ENCODE measurements around the gene TSC22D1.

Gene TSC22D1

DNA sequence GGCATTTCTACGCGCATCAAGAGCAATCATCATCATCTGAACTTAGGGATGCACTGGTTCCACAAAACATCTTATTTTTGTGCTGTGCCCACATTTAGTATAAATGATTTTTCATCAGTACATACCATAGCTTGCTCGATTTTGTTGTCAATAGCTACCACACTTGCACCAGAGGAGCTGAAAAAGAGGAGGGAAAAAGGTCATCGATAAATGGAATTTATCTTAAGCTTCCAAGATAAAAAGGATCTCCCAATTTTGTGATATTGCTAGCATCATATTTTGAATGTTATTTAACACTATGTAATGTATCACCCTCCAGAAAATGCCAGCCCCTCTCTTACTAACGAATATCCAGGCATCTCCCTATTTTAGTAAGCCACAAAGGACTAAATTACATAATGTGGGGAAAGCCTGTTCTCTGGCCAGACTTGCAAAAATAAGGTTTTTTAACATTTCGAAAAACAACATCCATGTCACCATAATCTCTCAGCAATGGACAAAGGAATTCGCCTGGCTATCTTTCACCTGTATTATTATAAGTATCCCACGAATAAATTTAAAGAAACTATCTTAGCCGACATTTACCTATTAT, 140.1 kb downstream of the TSC22D1 start:
- H4K5ac ChIP-seq (ENCODE audit: low read length) = no peak overlapping the region
- no peak for DNase-seq
- H3K4me3 ChIP-seq (ENCODE audit: low read length) = peak overlapping the region; percentile 92
- no CpG with 5 or more reads among the region's 9 CpGs for WGBS (ENCODE audit: extremely low coverage, insufficient coverage, low lambda C conversion rate)
- no peak overlapping the region for H3K23ac ChIP-seq (ENCODE audit: low read length)
- no peak overlapping the region for H4K8ac ChIP-seq (ENCODE audit: low read depth, low read length)
- no peaks in the 10 kb centered on the region for H3K27me3 ChIP-seq (ENCODE audit: insufficient read depth, low read length, poor library complexity)
- H3K79me2 ChIP-seq (ENCODE audit: control insufficient read depth, insufficient read depth, low read length) = peaks cover 18% of the 10 kb centered on the region
- H2BK120ac ChIP-seq (ENCODE audit: low read depth, low read length) = no peak overlapping the region
- H3K56ac ChIP-seq (ENCODE audit: low read length) = peak overlapping the region; percentile 90
- H3K27ac ChIP-seq (ENCODE audit: low read depth, low read length) = peak overlapping the region; percentile 93
- H2BK15ac ChIP-seq (replicated peaks; ENCODE audit: low read depth) = no peak overlapping the region
- H2AK5ac ChIP-seq (ENCODE audit: low read length) = no peak overlapping the region
- H3K4ac ChIP-seq (ENCODE audit: low read depth, low read length) = peak overlapping the region; percentile 100
- peak overlapping the region; percentile 38 for H3K4me2 ChIP-seq (ENCODE audit: low read length)
- H3K18ac ChIP-seq (ENCODE audit: low read length) = peak overlapping the region; percentile 99
- H3K79me1 ChIP-seq (ENCODE audit: low read length) = peaks cover 10% of the 10 kb centered on the region
- peak overlapping the region; percentile 59 for H2BK5ac ChIP-seq (ENCODE audit: low read length)
- H3K9ac ChIP-seq (ENCODE audit: low read length) = peak overlapping the region; percentile 96
- H3K4me1 ChIP-seq (ENCODE audit: control insufficient read depth, low read depth, low read length) = peaks cover 2% of the 10 kb centered on the region
- peaks cover 5% of the 10 kb centered on the region for H3K36me3 ChIP-seq (ENCODE audit: control insufficient read depth, insufficient read depth, low read length)

DNA sequence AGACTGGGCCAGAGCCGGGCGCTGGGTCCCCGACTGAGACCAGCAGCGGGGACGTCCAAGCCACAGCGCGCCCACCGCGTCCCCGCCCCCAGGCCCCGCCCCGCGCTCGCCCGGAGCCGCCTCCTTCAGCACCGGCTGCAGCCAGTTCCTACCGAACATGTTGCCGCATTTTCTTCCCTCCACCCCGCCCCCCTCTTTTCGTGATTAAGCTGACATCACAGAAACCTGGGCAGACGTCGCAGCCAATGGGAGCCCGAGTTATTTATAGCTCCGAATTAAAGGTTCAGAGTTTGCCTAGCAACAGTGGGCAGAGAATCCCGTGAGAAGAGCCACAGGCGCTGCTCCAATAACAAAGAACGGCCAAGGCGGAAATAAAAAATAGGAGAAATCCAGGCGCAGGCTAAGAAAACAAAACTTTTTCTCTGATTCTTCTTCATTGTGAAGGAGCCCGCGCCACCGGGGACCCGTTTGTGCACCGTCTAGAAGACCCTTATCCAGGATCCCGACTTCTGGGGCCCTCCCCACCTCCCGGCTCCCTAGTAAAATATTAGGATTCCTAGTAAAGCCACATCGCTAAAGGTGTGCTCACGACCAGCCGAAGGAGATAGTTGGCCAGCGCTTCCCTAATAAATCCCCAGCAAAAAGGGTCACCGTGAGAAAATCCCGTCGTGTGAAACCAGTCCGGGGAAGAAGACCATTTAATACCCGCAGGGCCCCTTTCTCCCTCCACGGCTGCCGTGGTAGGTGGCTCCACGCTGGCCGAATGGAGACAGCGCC, 140.8 kb downstream of the TSC22D1 start:
- H2AK5ac ChIP-seq (ENCODE audit: low read length) = no peak overlapping the region
- peaks cover 5% of the 10 kb centered on the region for H3K36me3 ChIP-seq (ENCODE audit: control insufficient read depth, insufficient read depth, low read length)
- H3K79me2 ChIP-seq (ENCODE audit: control insufficient read depth, insufficient read depth, low read length) = peaks cover 18% of the 10 kb centered on the region
- no peak overlapping the region for H4K5ac ChIP-seq (ENCODE audit: low read length)
- peak overlapping the region; percentile 38 for H2BK15ac ChIP-seq (replicated peaks; ENCODE audit: low read depth)
- peak overlapping the region; percentile 99 for H3K18ac ChIP-seq (ENCODE audit: low read length)
- peaks cover 10% of the 10 kb centered on the region for H3K79me1 ChIP-seq (ENCODE audit: low read length)
- peak overlapping the region; percentile 91 for H4K8ac ChIP-seq (ENCODE audit: low read depth, low read length)
- H3K56ac ChIP-seq (ENCODE audit: low read length) = peak overlapping the region; percentile 90
- peaks cover 2% of the 10 kb centered on the region for H3K4me1 ChIP-seq (ENCODE audit: control insufficient read depth, low read depth, low read length)
- H3K4ac ChIP-seq (ENCODE audit: low read depth, low read length) = peak overlapping the region; percentile 100
- H3K27ac ChIP-seq (ENCODE audit: low read depth, low read length) = peak overlapping the region; percentile 93
- peak overlapping the region; percentile 96 for H3K9ac ChIP-seq (ENCODE audit: low read length)
- peak overlapping the region; percentile 59 for H2BK5ac ChIP-seq (ENCODE audit: low read length)
- no peaks in the 10 kb centered on the region for H3K27me3 ChIP-seq (ENCODE audit: insufficient read depth, low read length, poor library complexity)
- H3K23ac ChIP-seq (ENCODE audit: low read length) = no peak overlapping the region
- H2BK120ac ChIP-seq (ENCODE audit: low read depth, low read length) = peak overlapping the region; percentile 99
- H3K4me2 ChIP-seq (ENCODE audit: low read length) = peak overlapping the region; percentile 59
- peak overlapping the region; percentile 92 for H3K4me3 ChIP-seq (ENCODE audit: low read length)
- WGBS (ENCODE audit: extremely low coverage, insufficient coverage, low lambda C conversion rate) = no CpG with 5 or more reads among the region's 51 CpGs
- peak; percentile 100 for DNase-seq

DNA sequence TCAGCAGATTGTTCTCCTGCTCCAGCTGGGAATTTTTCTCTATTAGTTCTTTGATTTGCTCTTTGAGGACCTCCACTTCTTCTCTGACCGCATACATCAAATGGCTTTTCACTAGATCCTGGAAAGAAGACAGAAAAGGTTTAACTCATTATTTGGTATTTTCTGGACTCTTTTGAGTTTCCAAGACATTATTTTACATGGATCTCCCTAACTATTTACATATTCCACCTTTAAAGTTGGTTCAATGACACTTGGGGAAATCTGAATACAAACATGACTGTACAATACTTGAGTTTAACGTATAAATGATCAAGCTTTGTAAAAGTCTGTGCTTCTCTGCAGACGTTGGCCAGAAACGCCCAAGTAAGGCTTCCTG, 141.4 kb downstream of the TSC22D1 start:
- peaks cover 2% of the 10 kb centered on the region for H3K4me1 ChIP-seq (ENCODE audit: control insufficient read depth, low read depth, low read length)
- peak overlapping the region; percentile 36 for H3K4me3 ChIP-seq (ENCODE audit: low read length)
- peaks cover 5% of the 10 kb centered on the region for H3K36me3 ChIP-seq (ENCODE audit: control insufficient read depth, insufficient read depth, low read length)
- no peak overlapping the region for H3K4ac ChIP-seq (ENCODE audit: low read depth, low read length)
- H3K27me3 ChIP-seq (ENCODE audit: insufficient read depth, low read length, poor library complexity) = no peaks in the 10 kb centered on the region
- H3K4me2 ChIP-seq (ENCODE audit: low read length) = peak overlapping the region; percentile 59
- no peak overlapping the region for H2BK15ac ChIP-seq (replicated peaks; ENCODE audit: low read depth)
- no peak overlapping the region for H3K23ac ChIP-seq (ENCODE audit: low read length)
- peak overlapping the region; percentile 75 for H3K18ac ChIP-seq (ENCODE audit: low read length)
- H3K79me2 ChIP-seq (ENCODE audit: control insufficient read depth, insufficient read depth, low read length) = peaks cover 18% of the 10 kb centered on the region
- no peak overlapping the region for H2AK5ac ChIP-seq (ENCODE audit: low read length)
- peak overlapping the region; percentile 68 for H3K56ac ChIP-seq (ENCODE audit: low read length)
- H3K27ac ChIP-seq (ENCODE audit: low read depth, low read length) = no peak overlapping the region
- peak overlapping the region; percentile 75 for H3K9ac ChIP-seq (ENCODE audit: low read length)
- no peak overlapping the region for H4K5ac ChIP-seq (ENCODE audit: low read length)
- H3K79me1 ChIP-seq (ENCODE audit: low read length) = peaks cover 10% of the 10 kb centered on the region
- no peak overlapping the region for H4K8ac ChIP-seq (ENCODE audit: low read depth, low read length)
- H2BK5ac ChIP-seq (ENCODE audit: low read length) = no peak overlapping the region
- no peak overlapping the region for H2BK120ac ChIP-seq (ENCODE audit: low read depth, low read length)
- WGBS (ENCODE audit: extremely low coverage, insufficient coverage, low lambda C conversion rate) = no CpG with 5 or more reads among the region's 4 CpGs
- DNase-seq = no peak

DNA sequence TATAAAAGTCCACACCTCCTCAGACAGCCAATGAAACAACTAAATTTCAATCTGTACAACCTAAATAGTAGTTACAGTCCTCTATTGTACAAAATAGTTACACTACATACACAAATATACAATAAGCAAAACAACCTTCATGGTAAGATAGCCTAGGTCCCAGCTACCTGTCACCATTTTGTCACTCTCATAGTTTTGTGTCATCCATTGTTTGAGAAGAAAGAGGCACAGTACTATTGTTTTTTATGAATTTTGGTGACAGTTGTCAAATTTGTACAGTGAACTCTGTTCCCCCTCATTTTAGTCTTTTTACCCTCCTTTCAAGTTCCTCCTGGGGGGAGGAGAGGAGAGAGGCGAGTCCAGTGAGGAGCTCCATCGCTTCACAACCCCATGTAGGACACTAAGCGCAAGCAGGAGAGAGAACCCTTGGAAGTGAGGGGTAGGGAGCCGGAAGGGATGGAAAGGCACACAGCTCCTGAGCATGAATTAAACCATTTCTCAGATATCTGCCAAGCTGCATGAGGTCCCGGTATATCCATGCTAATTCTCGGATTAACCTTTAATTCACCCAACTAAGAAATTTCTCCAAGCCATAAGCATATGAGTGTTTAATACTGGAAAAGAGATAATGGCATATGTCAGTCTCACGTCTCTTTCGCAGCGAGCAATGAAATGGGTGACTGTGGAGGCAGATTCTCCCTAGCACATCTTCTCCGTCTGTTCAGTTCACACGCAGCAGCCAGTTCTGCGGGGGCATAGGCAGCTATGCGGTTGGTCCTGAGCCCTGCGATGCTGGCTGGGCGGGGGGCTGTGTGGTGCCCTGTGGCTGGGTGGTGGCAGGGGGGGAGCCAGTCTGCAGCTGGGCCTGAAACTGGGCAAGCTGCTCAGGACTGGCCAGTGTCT, 142.0 kb downstream of the TSC22D1 start:
- Histone ChIP-seq H2BK120ac (ENCODE audit: low read depth, low read length) (no peak overlapping the region), H3K27ac (ENCODE audit: low read depth, low read length) (no peak overlapping the region), H2AK5ac (ENCODE audit: low read length) (no peak overlapping the region), H2BK15ac (replicated peaks; ENCODE audit: low read depth) (no peak overlapping the region), H3K4me3 (ENCODE audit: low read length) (no peak overlapping the region), H3K4me1 (ENCODE audit: control insufficient read depth, low read depth, low read length) (peaks cover 2% of the 10 kb centered on the region), H3K9ac (ENCODE audit: low read length) (peak overlapping the region; percentile 75), H2BK5ac (ENCODE audit: low read length) (no peak overlapping the region), H3K79me2 (ENCODE audit: control insufficient read depth, insufficient read depth, low read length) (peaks cover 18% of the 10 kb centered on the region), H3K56ac (ENCODE audit: low read length) (peak overlapping the region; percentile 63), H3K79me1 (ENCODE audit: low read length) (peaks cover 10% of the 10 kb centered on the region), H3K18ac (ENCODE audit: low read length) (no peak overlapping the region), H3K27me3 (ENCODE audit: insufficient read depth, low read length, poor library complexity) (no peaks in the 10 kb centered on the region), H3K4me2 (ENCODE audit: low read length) (peak overlapping the region; percentile 13), H4K5ac (ENCODE audit: low read length) (no peak overlapping the region), H3K23ac (ENCODE audit: low read length) (no peak overlapping the region), H4K8ac (ENCODE audit: low read depth, low read length) (no peak overlapping the region), H3K36me3 (ENCODE audit: control insufficient read depth, insufficient read depth, low read length) (peaks cover 5% of the 10 kb centered on the region), H3K4ac (ENCODE audit: low read depth, low read length) (no peak overlapping the region)
- DNase-seq = no peak
- WGBS (ENCODE audit: extremely low coverage, insufficient coverage, low lambda C conversion rate) = no CpG with 5 or more reads among the region's 15 CpGs

DNA sequence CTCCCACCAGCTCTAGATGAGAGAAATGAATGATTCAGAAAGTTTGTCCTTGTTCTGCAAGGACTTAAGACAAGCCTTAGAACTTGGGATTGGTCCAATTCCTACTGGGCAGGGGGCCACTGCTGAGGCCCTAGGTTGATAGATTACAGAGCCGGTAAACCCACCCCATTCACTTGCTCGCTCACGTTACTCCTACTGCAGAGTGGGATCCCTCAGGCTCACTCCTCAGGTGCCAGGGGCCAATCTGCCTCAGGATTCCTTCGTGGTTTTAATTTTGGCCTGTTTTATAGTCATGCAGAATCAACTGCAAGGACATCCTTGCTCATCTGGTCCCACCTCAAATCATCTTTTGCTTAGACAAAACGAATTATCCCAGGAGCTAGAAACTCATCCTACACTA, 143.5 kb downstream of the TSC22D1 start:
- no peak overlapping the region for H3K56ac ChIP-seq (ENCODE audit: low read length)
- H2BK15ac ChIP-seq (replicated peaks; ENCODE audit: low read depth) = no peak overlapping the region
- H4K8ac ChIP-seq (ENCODE audit: low read depth, low read length) = no peak overlapping the region
- H2BK5ac ChIP-seq (ENCODE audit: low read length) = no peak overlapping the region
- H3K4me3 ChIP-seq (ENCODE audit: low read length) = no peak overlapping the region
- no peak overlapping the region for H3K4me2 ChIP-seq (ENCODE audit: low read length)
- peaks cover 2% of the 10 kb centered on the region for H3K4me1 ChIP-seq (ENCODE audit: control insufficient read depth, low read depth, low read length)
- peaks cover 5% of the 10 kb centered on the region for H3K36me3 ChIP-seq (ENCODE audit: control insufficient read depth, insufficient read depth, low read length)
- no peak overlapping the region for H3K27ac ChIP-seq (ENCODE audit: low read depth, low read length)
- no peak overlapping the region for H2BK120ac ChIP-seq (ENCODE audit: low read depth, low read length)
- no peak overlapping the region for H4K5ac ChIP-seq (ENCODE audit: low read length)
- peaks cover 18% of the 10 kb centered on the region for H3K79me2 ChIP-seq (ENCODE audit: control insufficient read depth, insufficient read depth, low read length)
- WGBS (ENCODE audit: extremely low coverage, insufficient coverage, low lambda C conversion rate) = no CpG with 5 or more reads among the region's 5 CpGs
- DNase-seq = no peak
- no peak overlapping the region for H2AK5ac ChIP-seq (ENCODE audit: low read length)
- no peak overlapping the region for H3K18ac ChIP-seq (ENCODE audit: low read length)
- H3K79me1 ChIP-seq (ENCODE audit: low read length) = peaks cover 10% of the 10 kb centered on the region
- H3K27me3 ChIP-seq (ENCODE audit: insufficient read depth, low read length, poor library complexity) = no peaks in the 10 kb centered on the region
- no peak overlapping the region for H3K23ac ChIP-seq (ENCODE audit: low read length)
- no peak overlapping the region for H3K4ac ChIP-seq (ENCODE audit: low read depth, low read length)
- H3K9ac ChIP-seq (ENCODE audit: low read length) = no peak overlapping the region

Measured in mesendoderm (in vitro differentiated cells).